K562 (cell line): ENCODE results near the gene ABT1. TPM values are rescaled to one million over a fixed set of nuclear protein-coding genes. Genes with fewer than 3 reads are reported as not detected.

ENCODE experiments used
- NR2F6 ChIP-seq: fragments of 450-650 bp; formaldehyde crosslinking; IDR thresholded peaks from 2 replicates; pipeline ENCODE4 v1.4.0; 2020; ENCODE audit warnings: mild to moderate bottlenecking
- NR4A1 ChIP-seq, 2 experiments: fragments of 250-450 bp in 1 of 2; fragments of 450-650 bp in 1 of 2; sonication (Bioruptor Pico) in 1 of 2; IDR thresholded peaks; 2 replicates each; pipeline versions ENCODE4 v1.4.0 to v1.6.1; 2016 to 2020; ENCODE audit warnings: mild to moderate bottlenecking in 2 of 2, missing compliant biosample characterization in 1 of 2, missing genetic modification characterization in 1 of 2, moderate library complexity in 1 of 2
- POLR2AphosphoS5 ChIP-seq: IDR thresholded peaks from 2 replicates; pipeline ENCODE4 v1.6.1; 2011; ENCODE audit warnings: mild to moderate bottlenecking, low read depth, low read length, moderate library complexity; ENCODE audit not compliant: control insufficient read depth, insufficient read depth
- RAD51 ChIP-seq: fragments of 450-650 bp; IDR thresholded peaks from 2 replicates; pipeline ENCODE4 v1.7.1; 2016; ENCODE audit warnings: low read depth, mild to moderate bottlenecking, borderline replicate concordance
- TCF3 ChIP-seq: sonication (generic); formaldehyde crosslinking; IDR thresholded peaks from 2 replicates; pipeline ENCODE4 v1.4.0; 2020; ENCODE audit warnings: mild to moderate bottlenecking, missing genetic modification reagents
- ZNF699 ChIP-seq: fragments of 250-450 bp; sonication (Bioruptor Pico); IDR thresholded peaks from 2 replicates; pipeline ENCODE4 v1.8.0; 2021; ENCODE audit warnings: mild to moderate bottlenecking, moderate library complexity; ENCODE audit not compliant: insufficient replicate concordance
- polyA plus RNA-seq, 8 experiments: library from polyadenylated mRNA; depleted of rRNA in 4 of 8; stranded (reverse) in 5 of 8; unstranded in 3 of 8; fragments of >200 nt; fragmentation: Nextera tagmentation in 2 of 8; fragmentation: Illumina TruSeq in 1 of 8; extraction: Ambion mirVana in 2 of 8; extraction: Trizol in 1 of 8; gene quantifications; 2 replicates each; pipeline versions ENCODE4 v1.2.1 to v1.2.3, GENCODE V29; 2011 to 2014; ENCODE audit warnings: inconsistent platforms in 1 of 8, missing spikeins in 1 of 8
- total RNA-seq, 7 experiments: library from RNA; depleted of rRNA in 6 of 7; stranded (reverse); fragments of >200 nt in 6 of 7; fragmentation: Illumina TruSeq in 2 of 7; extraction: Trizol in 2 of 7; gene quantifications; 2 replicates each; pipeline versions ENCODE4 v1.2.1 to v1.2.3, GENCODE V29; 2011 to 2021; ENCODE audit warnings: low replicate concordance in 1 of 7
- TF ChIP-seq, protein P1 (sequence below): fragments of 450-650 bp; IDR thresholded peaks from 2 replicates; pipeline ENCODE4 v1.7.1; 2018; ENCODE audit warnings: mild to moderate bottlenecking, low read depth; ENCODE audit not compliant: partially characterized antibody
- TF ChIP-seq, protein P2 (sequence below): sonication (generic); formaldehyde crosslinking; IDR thresholded peaks from 2 replicates; pipeline ENCODE4 v1.8.0; 2022; ENCODE audit warnings: mild to moderate bottlenecking, low read depth, missing genetic modification reagents

The ABT1 gene
- total and polyA plus RNA-seq, 9 of the 15 experiments (the other 6 are each of a cell fraction or from before 2014, with no cell fraction given), result 8.8 to 52.7 (median 40.7) TPM

DNA sequence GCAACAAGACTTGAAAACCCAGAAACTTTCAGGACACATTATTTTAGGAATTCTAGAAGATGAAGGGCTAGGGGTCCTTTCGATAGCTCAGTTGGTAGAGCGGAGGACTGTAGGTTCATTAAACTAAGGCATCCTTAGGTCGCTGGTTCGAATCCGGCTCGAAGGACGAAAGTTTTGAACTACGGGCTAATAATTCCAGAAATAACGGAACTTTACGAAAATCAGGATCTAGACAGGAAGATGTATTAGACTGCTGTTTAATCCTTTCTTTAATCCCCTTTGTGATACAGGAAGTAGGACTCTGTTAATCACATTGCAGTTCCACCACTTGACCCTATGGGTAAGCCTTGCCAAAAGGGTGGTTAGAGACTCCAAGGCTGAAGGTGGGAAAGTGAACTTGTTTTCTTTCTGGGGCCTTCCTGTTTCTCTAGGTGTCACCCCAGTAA, 21.2 kb upstream of the ABT1 start (continued):
- TF ChIP-seq NR2F6 (CRISPR knock-in tag) (no peak), NR4A1 (CRISPR knock-in tag; IDR thresholded peaks at IDR 0.05) (no peak), NR4A1 (tag; IDR thresholded peaks at IDR 0.05) (no peak), POLR2AphosphoS5 (no peak), RAD51 (0 out of 2 replicates have a peak, but pooled peaks have one; percentile 20), ZNF699 (CRISPR knock-in tag) (no peak), TCF3 (CRISPR knock-in tag) (no peak)
- TF ChIP-seq, protein P1, sequence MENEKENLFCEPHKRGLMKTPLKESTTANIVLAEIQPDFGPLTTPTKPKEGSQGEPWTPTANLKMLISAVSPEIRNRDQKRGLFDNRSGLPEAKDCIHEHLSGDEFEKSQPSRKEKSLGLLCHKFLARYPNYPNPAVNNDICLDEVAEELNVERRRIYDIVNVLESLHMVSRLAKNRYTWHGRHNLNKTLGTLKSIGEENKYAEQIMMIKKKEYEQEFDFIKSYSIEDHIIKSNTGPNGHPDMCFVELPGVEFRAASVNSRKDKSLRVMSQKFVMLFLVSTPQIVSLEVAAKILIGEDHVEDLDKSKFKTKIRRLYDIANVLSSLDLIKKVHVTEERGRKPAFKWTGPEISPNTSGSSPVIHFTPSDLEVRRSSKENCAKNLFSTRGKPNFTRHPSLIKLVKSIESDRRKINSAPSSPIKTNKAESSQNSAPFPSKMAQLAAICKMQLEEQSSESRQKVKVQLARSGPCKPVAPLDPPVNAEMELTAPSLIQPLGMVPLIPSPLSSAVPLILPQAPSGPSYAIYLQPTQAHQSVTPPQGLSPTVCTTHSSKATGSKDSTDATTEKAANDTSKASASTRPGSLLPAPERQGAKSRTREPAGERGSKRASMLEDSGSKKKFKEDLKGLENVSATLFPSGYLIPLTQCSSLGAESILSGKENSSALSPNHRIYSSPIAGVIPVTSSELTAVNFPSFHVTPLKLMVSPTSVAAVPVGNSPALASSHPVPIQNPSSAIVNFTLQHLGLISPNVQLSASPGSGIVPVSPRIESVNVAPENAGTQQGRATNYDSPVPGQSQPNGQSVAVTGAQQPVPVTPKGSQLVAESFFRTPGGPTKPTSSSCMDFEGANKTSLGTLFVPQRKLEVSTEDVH, result peak; percentile 56
- TF ChIP-seq, protein P2, sequence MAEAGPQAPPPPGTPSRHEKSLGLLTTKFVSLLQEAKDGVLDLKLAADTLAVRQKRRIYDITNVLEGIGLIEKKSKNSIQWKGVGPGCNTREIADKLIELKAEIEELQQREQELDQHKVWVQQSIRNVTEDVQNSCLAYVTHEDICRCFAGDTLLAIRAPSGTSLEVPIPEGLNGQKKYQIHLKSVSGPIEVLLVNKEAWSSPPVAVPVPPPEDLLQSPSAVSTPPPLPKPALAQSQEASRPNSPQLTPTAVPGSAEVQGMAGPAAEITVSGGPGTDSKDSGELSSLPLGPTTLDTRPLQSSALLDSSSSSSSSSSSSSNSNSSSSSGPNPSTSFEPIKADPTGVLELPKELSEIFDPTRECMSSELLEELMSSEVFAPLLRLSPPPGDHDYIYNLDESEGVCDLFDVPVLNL (CRISPR knock-in tag), result no peak
